ENCODE measurements around the gene ALDH7A1.

Gene ALDH7A1

GRCh38 chr5:126538579-126538978, 56.4 kb downstream of the ALDH7A1 start:
- Histone ChIP-seq H2AFZ (ENCODE audit: low read length) (no peak overlapping the region), H3K27me3 (replicated peaks; ENCODE audit: insufficient read depth, low read length) (peaks cover 13% of the 10 kb centered on the region), H3K4me1 (ENCODE audit: low read length) (peaks cover 19% of the 10 kb centered on the region), H3K27ac (ENCODE audit: low read length) (no peak overlapping the region), H3F3A (ENCODE audit: insufficient read depth, low read length) (peaks cover 7% of the 10 kb centered on the region), H3K9me3 (replicated peaks; ENCODE audit: insufficient read depth, low read length) (no peaks in the 10 kb centered on the region), H4K20me1 (ENCODE audit: insufficient read depth, low read length) (no peaks in the 10 kb centered on the region), H3K4me3 (ENCODE audit: low read length) (no peak overlapping the region), H3K79me2 (ENCODE audit: low read length) (no peaks in the 10 kb centered on the region), H3K4me2 (ENCODE audit: low read depth, low read length) (no peak overlapping the region), H3K36me3 (replicated peaks; ENCODE audit: insufficient read depth, low read length) (no peaks in the 10 kb centered on the region), H3K9me2 (replicated peaks; ENCODE audit: insufficient read depth, low read length) (no peaks in the 10 kb centered on the region), H3K9ac (ENCODE audit: low read length) (no peak overlapping the region)
- TF ChIP-seq EZH2 (optimal IDR thresholded peaks at IDR 0.05; ENCODE audit: low read depth, low read length) (no peak), CTCF (IDR thresholded peaks at IDR 0.05; ENCODE audit: low read length) (no peak), EZH2phosphoT487 (IDR thresholded peaks at IDR 0.05; ENCODE audit: low read length) (no peak)
- DNase-seq: no peak

DNA sequence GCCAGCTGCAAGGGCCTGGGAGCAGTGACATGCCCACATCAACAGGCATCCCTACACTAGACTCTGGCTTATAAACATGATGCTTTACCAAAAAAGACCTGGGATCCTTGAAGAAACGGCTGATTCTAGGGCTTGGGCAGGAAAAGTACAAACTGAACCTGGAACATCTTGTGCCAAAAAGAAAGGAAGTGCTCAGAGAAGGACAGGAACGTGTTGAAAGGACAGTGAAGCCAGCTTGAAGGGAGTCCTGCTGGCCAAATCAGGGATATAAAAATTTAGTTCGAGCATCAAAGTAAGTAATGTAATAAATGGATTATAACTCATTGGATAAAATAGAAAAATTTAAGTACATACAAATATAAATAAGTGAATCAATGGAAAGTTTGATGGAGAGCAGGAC, 58.1 kb downstream of the ALDH7A1 start:
- no peak for DNase-seq
- H3K9me3 ChIP-seq (replicated peaks; ENCODE audit: insufficient read depth, low read length): no peaks in the 10 kb centered on the region
- no peak overlapping the region for H2AFZ ChIP-seq (ENCODE audit: low read length)
- no peak overlapping the region for H3K9ac ChIP-seq (ENCODE audit: low read length)
- no peaks in the 10 kb centered on the region for H3K79me2 ChIP-seq (ENCODE audit: low read length)
- H3F3A ChIP-seq (ENCODE audit: insufficient read depth, low read length): no peaks in the 10 kb centered on the region
- no peak overlapping the region for H3K4me2 ChIP-seq (ENCODE audit: low read depth, low read length)
- no peaks in the 10 kb centered on the region for H3K36me3 ChIP-seq (replicated peaks; ENCODE audit: insufficient read depth, low read length)
- H3K27me3 ChIP-seq (replicated peaks; ENCODE audit: insufficient read depth, low read length): peaks cover 12% of the 10 kb centered on the region
- no peaks in the 10 kb centered on the region for H4K20me1 ChIP-seq (ENCODE audit: insufficient read depth, low read length)
- H3K4me1 ChIP-seq (ENCODE audit: low read length): peaks cover 8% of the 10 kb centered on the region
- no peaks in the 10 kb centered on the region for H3K9me2 ChIP-seq (replicated peaks; ENCODE audit: insufficient read depth, low read length)
- TF ChIP-seq EZH2phosphoT487 (IDR thresholded peaks at IDR 0.05; ENCODE audit: low read length) (no peak), CTCF (IDR thresholded peaks at IDR 0.05; ENCODE audit: low read length) (no peak), EZH2 (optimal IDR thresholded peaks at IDR 0.05; ENCODE audit: low read depth, low read length) (no peak)
- no peak overlapping the region for H3K27ac ChIP-seq (ENCODE audit: low read length)
- no peak overlapping the region for H3K4me3 ChIP-seq (ENCODE audit: low read length)

DNA sequence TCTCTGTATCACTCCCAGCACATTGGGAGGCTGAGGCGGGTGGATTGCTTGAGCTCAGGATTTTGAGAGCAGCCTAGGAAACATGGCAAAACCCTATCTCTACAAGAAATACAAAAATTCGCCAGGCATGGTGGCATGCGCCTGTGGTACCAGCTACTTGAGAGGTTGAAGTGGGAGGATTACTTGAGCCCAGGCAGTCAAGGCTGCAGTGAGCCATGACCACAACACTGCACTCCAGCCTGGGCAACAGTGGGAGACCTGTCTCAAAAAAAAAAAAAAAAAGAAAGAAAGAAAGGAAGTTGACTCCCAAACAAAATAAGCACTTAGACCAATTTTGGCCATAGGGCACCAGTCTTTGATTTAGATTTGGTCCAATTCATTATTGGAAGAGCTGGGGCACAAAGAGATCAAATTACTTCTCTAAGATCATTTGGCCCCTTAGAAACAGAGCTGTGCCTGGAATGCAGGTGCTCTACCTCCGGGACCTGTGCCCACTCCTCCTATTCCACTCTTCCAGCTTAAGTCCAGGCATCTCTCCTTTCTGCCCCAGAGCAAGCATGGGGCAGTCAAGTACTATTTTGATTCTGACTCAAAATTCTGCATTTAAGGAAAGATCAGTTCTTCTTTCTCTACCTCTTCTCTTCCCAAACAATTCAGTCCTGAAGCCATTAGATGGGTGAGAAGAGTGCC, 59.0 kb downstream of the ALDH7A1 start:
- no peak overlapping the region for H3K4me3 ChIP-seq (ENCODE audit: low read length)
- H3K4me1 ChIP-seq (ENCODE audit: low read length): no peaks in the 10 kb centered on the region
- H3K36me3 ChIP-seq (replicated peaks; ENCODE audit: insufficient read depth, low read length): no peaks in the 10 kb centered on the region
- H3K27me3 ChIP-seq (replicated peaks; ENCODE audit: insufficient read depth, low read length): peaks cover 3% of the 10 kb centered on the region; the same call in 1 of the 2 replicates
- H3K4me2 ChIP-seq (ENCODE audit: low read depth, low read length): no peak overlapping the region
- H3K79me2 ChIP-seq (ENCODE audit: low read length): no peaks in the 10 kb centered on the region
- no peaks in the 10 kb centered on the region for H3F3A ChIP-seq (ENCODE audit: insufficient read depth, low read length)
- H4K20me1 ChIP-seq (ENCODE audit: insufficient read depth, low read length): no peaks in the 10 kb centered on the region
- no peak overlapping the region for H3K27ac ChIP-seq (ENCODE audit: low read length)
- no peaks in the 10 kb centered on the region for H3K9me3 ChIP-seq (replicated peaks; ENCODE audit: insufficient read depth, low read length)
- H2AFZ ChIP-seq (ENCODE audit: low read length): no peak overlapping the region
- no peak overlapping the region for H3K9ac ChIP-seq (ENCODE audit: low read length)
- H3K9me2 ChIP-seq (replicated peaks; ENCODE audit: insufficient read depth, low read length): no peaks in the 10 kb centered on the region
- DNase-seq: no peak
- TF ChIP-seq EZH2phosphoT487 (IDR thresholded peaks at IDR 0.05; ENCODE audit: low read length): no peak
- no peak for TF ChIP-seq EZH2 (optimal IDR thresholded peaks at IDR 0.05; ENCODE audit: low read depth, low read length)
- TF ChIP-seq CTCF (IDR thresholded peaks at IDR 0.05; ENCODE audit: low read length): no peak
